HCT116 (cell line): Measurements from ENCODE around the gene CAMKMT. TPM values are rescaled to one million over a fixed set of nuclear protein-coding genes. Genes with fewer than 3 reads are reported as not detected.

Experiments used
- ATAC-seq: fragments of 200-7000 bp; cut with Tn5 transposase; 2 replicates; pipeline ENCODE4 v1.9.1; 2020; ENCODE audit warnings: mild to moderate bottlenecking, moderate library complexity
- BruUV-seq: library from RNA; stranded (reverse); fragments of 400-500 nt; replicated peaks from 2 replicates; lab custom pipeline; 2021; lab: Mats Ljungman, UMichigan
- CTCF ChIA-PET: fragments of 300-600 bp; sonication (Branson Sonifier 250); formaldehyde crosslinking; loops from one replicate; lab custom pipeline; 2021; ENCODE audit warnings: antibody characterized with exemption; lab: Charles Lee
- POLR2A ChIA-PET: fragments of 300-600, 350-600 bp; sonication (Branson Sonifier 250); formaldehyde crosslinking; loops from one replicate; lab custom pipeline; 2021; ENCODE audit warnings: antibody characterized with exemption; lab: Charles Lee
- RAD21 ChIA-PET, 2 experiments: fragments of 300-600 bp; sonication (Branson Sonifier 250); formaldehyde crosslinking; loops; one replicate each; lab custom pipeline; 2023; ENCODE audit warnings: low total read pairs in 2 of 2; ENCODE audit not compliant: uncharacterized antibody in 2 of 2, unreplicated experiment in 2 of 2, low non-redundant PET in 1 of 2; lab: Charles Lee
- DNase-seq: peaks from one replicate; pipeline ENCODE4 v3.0.0-alpha.2; 2010; ENCODE audit warnings: low read depth, low spot score
- H2AFZ ChIP-seq: fragments of 200-600 bp; shearing (Covaris generic), sonication (generic); 2 replicates; pipeline ENCODE4 v1.6.1; 2017; ENCODE audit warnings: low read depth, mixed run types, mixed read lengths, antibody characterized with exemption, low read length; ENCODE audit not compliant: poor library complexity, severe bottlenecking
- H3K27ac ChIP-seq: 2 replicates; pipeline ENCODE4 v1.5.1; 2012; ENCODE audit warnings: low read depth, low read length
- H3K27me3 ChIP-seq: fragments of 200-600 bp; sonication (generic); 2 replicates; pipeline ENCODE4 v1.6.1; 2016; ENCODE audit warnings: mixed run types, low read length, mixed read lengths; ENCODE audit not compliant: insufficient read depth
- H3K36me3 ChIP-seq, 2 experiments: fragments of 200-500 bp in 1 of 2; fragments of 200-600 bp in 1 of 2; sonication (Bioruptor generic) in 1 of 2; sonication (generic) in 1 of 2; 2 replicates each; pipeline versions ENCODE4 v1.5.1 to v1.6.1; 2014 to 2016; ENCODE audit warnings: low read length in 2 of 2, inconsistent platforms in 1 of 2, mixed read lengths in 1 of 2, mixed run types in 1 of 2; ENCODE audit not compliant: insufficient read depth in 2 of 2, control insufficient read depth in 1 of 2
- H3K4me1 ChIP-seq, 2 experiments: fragments of 200-600 bp in 1 of 2; sonication (generic) in 1 of 2; 2 replicates each; pipeline versions ENCODE4 v1.5.1 to v1.6.1; 2012 to 2017; ENCODE audit warnings: low read length in 2 of 2, inconsistent platforms in 1 of 2, mild to moderate bottlenecking in 1 of 2, mixed read lengths in 1 of 2, mixed run types in 1 of 2, moderate library complexity in 1 of 2; ENCODE audit not compliant: insufficient read depth in 2 of 2, control insufficient read depth in 1 of 2
- H3K4me2 ChIP-seq: fragments of 200-600 bp; sonication (generic); 2 replicates; pipeline ENCODE4 v1.6.1; 2017; ENCODE audit warnings: mixed run types, low read length, mixed read lengths
- H3K4me3 ChIP-seq, 2 experiments: fragments of 200-600 bp in 1 of 2; sonication (generic) in 1 of 2; replicated peaks in 1 of 2; 2 replicates each; pipeline ENCODE4 v1.5.1; 2011 to 2016; ENCODE audit warnings: low read length in 2 of 2, control low read depth in 1 of 2, low read depth in 1 of 2, mild to moderate bottlenecking in 1 of 2, mixed read lengths in 1 of 2, mixed run types in 1 of 2
- H3K79me2 ChIP-seq: fragments of 200-600 bp; sonication (generic); 2 replicates; pipeline ENCODE4 v1.6.1; 2017; ENCODE audit warnings: mild to moderate bottlenecking, mixed run types, low read length, moderate library complexity, mixed read lengths; ENCODE audit not compliant: insufficient read depth
- H3K9ac ChIP-seq: fragments of 200-600 bp; sonication (generic); 2 replicates; pipeline ENCODE4 v1.6.1; 2016; ENCODE audit warnings: low read length, mixed read lengths
- H3K9me2 ChIP-seq: fragments of 200-600 bp; sonication (generic), shearing (Covaris generic); 2 replicates; pipeline ENCODE4 v1.6.1; 2017; ENCODE audit warnings: mixed run types, mild to moderate bottlenecking, moderate library complexity; ENCODE audit not compliant: insufficient read depth
- H3K9me3 ChIP-seq, 2 experiments: fragments of 200-500 bp in 1 of 2; fragments of 200-600 bp in 1 of 2; sonication (Bioruptor generic) in 1 of 2; sonication (generic) in 1 of 2; 2 replicates each; pipeline ENCODE4 v1.6.1; 2014 to 2017; ENCODE audit warnings: low read length in 2 of 2, mixed read lengths in 2 of 2, inconsistent platforms in 1 of 2, low read depth in 1 of 2, mild to moderate bottlenecking in 1 of 2, mixed run types in 1 of 2, moderate library complexity in 1 of 2; ENCODE audit not compliant: control insufficient read depth in 1 of 2, insufficient read depth in 1 of 2
- H4K20me1 ChIP-seq: fragments of 200-600 bp; sonication (generic), shearing (Covaris generic); 2 replicates; pipeline ENCODE4 v1.6.1; 2017; ENCODE audit warnings: mixed run types, mild to moderate bottlenecking, moderate library complexity; ENCODE audit not compliant: insufficient read depth
- ATF3 ChIP-seq: IDR thresholded peaks from 2 replicates; pipeline ENCODE4 v1.6.1; 2012
- CEBPB ChIP-seq: IDR thresholded peaks from 2 replicates; pipeline ENCODE4 v1.6.1; 2012; ENCODE audit warnings: low read depth
- EGR1 ChIP-seq: IDR thresholded peaks from 2 replicates; pipeline ENCODE4 v1.6.1; 2012; ENCODE audit warnings: low read depth
- EZH2 ChIP-seq: fragments of 200-600 bp; sonication (generic); IDR thresholded peaks from 2 replicates; pipeline ENCODE4 v1.6.1; 2017; ENCODE audit warnings: antibody characterized with exemption, mixed run types
- EZH2phosphoT487 ChIP-seq: fragments of 200-600 bp; IDR thresholded peaks from 2 replicates; pipeline ENCODE4 v1.6.1; 2018; ENCODE audit warnings: antibody characterized with exemption, borderline replicate concordance
- JUND ChIP-seq: IDR thresholded peaks from 2 replicates; pipeline ENCODE4 v1.6.1; 2012
- POLR2A ChIP-seq: IDR thresholded peaks from 2 replicates; pipeline ENCODE4 v1.7.0; 2011; ENCODE audit warnings: borderline replicate concordance; ENCODE audit not compliant: insufficient read depth, insufficient read length; ENCODE audit errors: extremely low read depth
- POLR2AphosphoS5 ChIP-seq: IDR thresholded peaks from 2 replicates; pipeline ENCODE4 v1.6.1; 2011; ENCODE audit warnings: mild to moderate bottlenecking, low read depth, low read length, moderate library complexity
- RAD21 ChIP-seq: IDR thresholded peaks from 2 replicates; pipeline ENCODE4 v1.6.1; 2012; ENCODE audit warnings: low read depth, mild to moderate bottlenecking
- SIN3A ChIP-seq: IDR thresholded peaks from 2 replicates; pipeline ENCODE4 v1.6.1; 2012; ENCODE audit warnings: low read depth
- SP1 ChIP-seq: IDR thresholded peaks from 2 replicates; pipeline ENCODE4 v1.6.1; 2012; ENCODE audit warnings: low read depth
- SRF ChIP-seq: IDR thresholded peaks from 2 replicates; pipeline ENCODE4 v1.6.1; 2012; ENCODE audit warnings: low read depth
- TCF7L2 ChIP-seq: IDR thresholded peaks from 2 replicates; pipeline ENCODE4 v1.7.0; 2011; ENCODE audit warnings: borderline replicate concordance, inconsistent platforms; ENCODE audit not compliant: insufficient read depth, insufficient read length; ENCODE audit errors: extremely low read depth
- YY1 ChIP-seq: IDR thresholded peaks from 2 replicates; pipeline ENCODE4 v1.6.1; 2011; ENCODE audit warnings: low read length, low read depth, moderate library complexity, mild to moderate bottlenecking; ENCODE audit not compliant: insufficient replicate concordance; ENCODE audit errors: extremely low read depth
- ZFX ChIP-seq: fragments of 450-650 bp; IDR thresholded peaks from 2 replicates; pipeline ENCODE4 v1.6.1; 2017
- ZNF274 ChIP-seq: fragments of 200-500 bp; sonication (Bioruptor generic); IDR thresholded peaks from 2 replicates; pipeline ENCODE4 v1.6.1; 2014; ENCODE audit warnings: mild to moderate bottlenecking, low read depth, low read length, inconsistent platforms
- intact Hi-C: fragments of 100-400 bp; cut with micrococcal nuclease; formaldehyde crosslinking; loops from 2 replicates; pipeline ENCODE4 v1.10.0; 2022
- total RNA-seq: library from RNA; stranded (reverse); gene quantifications from one replicate; pipeline ENCODE4 v1.2.1, GENCODE V29; 2021; ENCODE audit not compliant: unreplicated experiment
- TF ChIP-seq, protein P1 (sequence below): IDR thresholded peaks from 2 replicates; pipeline ENCODE4 v1.6.1; 2011; ENCODE audit warnings: mild to moderate bottlenecking, low read length, moderate library complexity; ENCODE audit not compliant: insufficient replicate concordance; ENCODE audit errors: extremely low read depth

Gene CAMKMT
- total RNA-seq, 1 experiment from 2014 or later = 10.6 TPM

GRCh38 chr2:44766777-44767176 is 405.0 kb downstream of the CAMKMT start:
- RAD21 ChIA-PET = no interaction called here
- Histone ChIP-seq H3K27me3 (no peaks in the 10 kb centered on the region), H3K9ac (no peak overlapping the region), H3K36me3 (no peaks in the 10 kb centered on the region), H3K4me2 (no peak overlapping the region), H4K20me1 (no peaks in the 10 kb centered on the region), H3K9me2 (no peaks in the 10 kb centered on the region), H2AFZ (no peak overlapping the region), H3K79me2 (no peaks in the 10 kb centered on the region), H3K27ac (no peak overlapping the region), H3K4me3 (no peak overlapping the region), H3K9me3 (no peaks in the 10 kb centered on the region), H3K4me1 (no peaks in the 10 kb centered on the region)
- intact Hi-C loops = no loop called here
- CTCF ChIA-PET = no interaction called here
- DNase-seq (no peak), ATAC-seq (no peak)
- POLR2A ChIA-PET = no interaction called here
- no peak for TF ChIP-seq EGR1
- TF ChIP-seq, protein P1, sequence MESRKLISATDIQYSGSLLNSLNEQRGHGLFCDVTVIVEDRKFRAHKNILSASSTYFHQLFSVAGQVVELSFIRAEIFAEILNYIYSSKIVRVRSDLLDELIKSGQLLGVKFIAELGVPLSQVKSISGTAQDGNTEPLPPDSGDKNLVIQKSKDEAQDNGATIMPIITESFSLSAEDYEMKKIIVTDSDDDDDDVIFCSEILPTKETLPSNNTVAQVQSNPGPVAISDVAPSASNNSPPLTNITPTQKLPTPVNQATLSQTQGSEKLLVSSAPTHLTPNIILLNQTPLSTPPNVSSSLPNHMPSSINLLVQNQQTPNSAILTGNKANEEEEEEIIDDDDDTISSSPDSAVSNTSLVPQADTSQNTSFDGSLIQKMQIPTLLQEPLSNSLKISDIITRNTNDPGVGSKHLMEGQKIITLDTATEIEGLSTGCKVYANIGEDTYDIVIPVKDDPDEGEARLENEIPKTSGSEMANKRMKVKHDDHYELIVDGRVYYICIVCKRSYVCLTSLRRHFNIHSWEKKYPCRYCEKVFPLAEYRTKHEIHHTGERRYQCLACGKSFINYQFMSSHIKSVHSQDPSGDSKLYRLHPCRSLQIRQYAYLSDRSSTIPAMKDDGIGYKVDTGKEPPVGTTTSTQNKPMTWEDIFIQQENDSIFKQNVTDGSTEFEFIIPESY = no peak
- no peak for TF ChIP-seq ATF3
- no peak for TF ChIP-seq YY1
- no peak for TF ChIP-seq SP1
- TF ChIP-seq TCF7L2 = no peak
- no peak for TF ChIP-seq JUND
- no peak for TF ChIP-seq SRF
- no peak for TF ChIP-seq CEBPB
- no peak for TF ChIP-seq RAD21
- no peak for TF ChIP-seq POLR2AphosphoS5
- TF ChIP-seq ZFX = no peak
- TF ChIP-seq POLR2A = no peak
- no peak for TF ChIP-seq SIN3A
- TF ChIP-seq ZNF274 = no peak
- TF ChIP-seq EZH2 = no peak
- no peak for TF ChIP-seq EZH2phosphoT487
- BruUV-seq = no TSS peak
